Psoas muscle (tissue), 8 donors: ENCODE measurements around the gene VPS51. TPM values are rescaled to one million over a fixed set of nuclear protein-coding genes. Genes with fewer than 3 reads are reported as not detected.

Experiments
- ATAC-seq, 4 donors: fragments of 200-7000 bp; cut with Tn5 transposase; one replicate each; pipeline ENCODE4 v1.9.1; 2020; ENCODE audit warnings: moderate library complexity in 3 of 4, mild to moderate bottlenecking in 2 of 4
- DNase-seq, 2 donors: peaks; one replicate each; pipeline ENCODE4 v3.0.0-alpha.2; 2020
- H3K27ac ChIP-seq: fragments of 200-600 bp; one replicate; pipeline ENCODE4 v1.8.0; 2022
- H3K27me3 ChIP-seq, 3 donors: fragments of 200-600 bp in 1 of 3; one replicate each; pipeline versions ENCODE4 v1.6.1 to v1.8.0; 2013 to 2022; ENCODE audit warnings: low read length in 2 of 3, mild to moderate bottlenecking in 2 of 3, moderate library complexity in 1 of 3; ENCODE audit not compliant: insufficient read depth in 3 of 3
- H3K36me3 ChIP-seq, 2 donors: fragments of 200-600 bp in 1 of 2; one replicate each; pipeline versions ENCODE4 v1.6.1 to v1.8.0; 2013 to 2022; ENCODE audit warnings: low read depth in 1 of 2, mild to moderate bottlenecking in 1 of 2, moderate library complexity in 1 of 2; ENCODE audit not compliant: insufficient read depth in 1 of 2
- H3K4me1 ChIP-seq: fragments of 200-600 bp; one replicate; pipeline ENCODE4 v1.8.0; 2022
- H3K4me3 ChIP-seq: fragments of 200-600 bp; one replicate; pipeline ENCODE4 v1.8.0; 2022; ENCODE audit warnings: mild to moderate bottlenecking
- H3K9me3 ChIP-seq: fragments of 200-600 bp; one replicate; pipeline ENCODE4 v1.8.0; 2022
- CTCF ChIP-seq: fragments of 200-600 bp; IDR thresholded peaks from one replicate; pipeline ENCODE4 v1.8.0; 2022; ENCODE audit warnings: antibody characterized with exemption
- WGBS, 3 donors: extraction: QIAGEN DNeasy Blood & Tissue Kit; methylation state at CpG; one replicate each; pipeline versions ENCODE4 v1.1.6 to v1.1.7; 2013; 5-methylcytosine and 5-hydroxymethylcytosine counted together
- intact Hi-C, 2 donors: fragments of 100-400 bp; cut with DNase I; formaldehyde crosslinking; loops; one replicate each; pipeline versions ENCODE4 v1.11.0 to v1.14.2; 2022
- polyA plus RNA-seq, 3 donors: library from polyadenylated mRNA; stranded (reverse); fragments of 200-250 nt; gene quantifications; one replicate each; pipeline ENCODE4 v1.2.3, GENCODE V29; 2013
- total RNA-seq, 4 donors: library from RNA; stranded (reverse); fragmentation: NEBNext Ultra II Directional in 2 of 4; extraction: Animal tissue kit (Norgen Biotek cat#: 25700) in 2 of 4; gene quantifications; one replicate each; pipeline versions ENCODE4 v1.2.1 to v1.2.4, GENCODE V29; 2021 to 2023
- donor health status: healthy with polysubstance abuse.
- donor health status: DM: no; HTN: no; CAD: no; lungs with moderate emphysema.
- donor health status: Bipolar disorder and iron deficiency.
- donor health status: healthy.
- donor health status: DM: yes; HTN: yes; CAD: no.
- donor health status: DM: no; HTN: no; CAD: no.
- donor health status: DM: no; HTN: no; CAD: no.
- donor health status: DM: yes; HTN: yes; CAD: no.

The VPS51 gene
- total and polyA plus RNA-seq, 7 donors, result 60.3 to 110 (median 90.5) TPM

- Histone ChIP-seq H3K27ac (peak overlapping the region; percentile 90), H3K9me3 (no peaks in the 10 kb centered on the region), H3K4me1 (peaks cover 25% of the 10 kb centered on the region), H3K4me3 (peak overlapping the region; percentile 79), H3K27me3 (no peaks in the 10 kb centered on the region), H3K36me3 (peaks cover 10 to 64% of the 10 kb centered on the region in 2 donors)
- DNase-seq, result no peak
- no peak for TF ChIP-seq CTCF
- WGBS, 3 donors, result 79 to 94% (median 82%) methylated on average over 3 of the region's 3 CpGs
- intact Hi-C loops, result loop anchor here (2.0 to 5.0 kb wide), 2 partner anchors 36 to 61 kb away; partner anchors contain the start of genes CAPN1 (in 1 of the 2), CDCA5 (in 1 of the 2) and ZFPL1 (in 1 of the 2)
- no peak for ATAC-seq
Measured at GRCh38 chr11:65120831-65121230, 24.8 kb downstream of the VPS51 start.

- Histone ChIP-seq H3K27me3 (no peaks in the 10 kb centered on the region), H3K4me3 (peak overlapping the region; percentile 79), H3K9me3 (no peaks in the 10 kb centered on the region), H3K4me1 (peaks cover 19% of the 10 kb centered on the region), H3K36me3 (peaks cover 10 to 64% of the 10 kb centered on the region in 2 donors), H3K27ac (peak overlapping the region; percentile 90)
- 1 to 2% (median 2%) methylated on average over 22 of the region's 22 CpGs for WGBS, 3 donors
- TF ChIP-seq CTCF, result no peak
- intact Hi-C loops, result loop anchor here (2.0 to 5.0 kb wide), 2 partner anchors 37 to 61 kb away; partner anchors contain the start of genes CAPN1 (in 1 of the 2), CDCA5 (in 1 of the 2) and ZFPL1 (in 1 of the 2)
- ATAC-seq, result no peak
- DNase-seq, result no peak
Measured at GRCh38 chr11:65121447-65121864, 25.4 kb downstream of the VPS51 start.

- intact Hi-C loops, result loop anchor here (2.0 to 5.0 kb wide), 2 partner anchors 37 to 60 kb away; partner anchors contain the start of genes CAPN1 (in 1 of the 2), CDCA5 (in 1 of the 2) and ZFPL1 (in 1 of the 2)
- no peak for TF ChIP-seq CTCF
- 0% methylated on average over 64 of the region's 64 CpGs for WGBS, 3 donors
- DNase-seq, result peak; percentile 98 to 99
- Histone ChIP-seq H3K9me3 (no peaks in the 10 kb centered on the region), H3K4me3 (peak within 1 kb of the TSS; percentile 79), H3K27ac (peak within 1 kb of the TSS; percentile 90), H3K27me3 (no peaks in the 10 kb centered on the region), H3K36me3 (peaks cover 10 to 70% of the 10 kb centered on the region in 2 donors), H3K4me1 (peaks cover 16% of the 10 kb centered on the region)
- peak; percentile 87 to 88 (median 87) for ATAC-seq
Measured at GRCh38 chr11:65121865-65122696, 26.1 kb downstream of the VPS51 start, which contains the start of the genes FAU and MRPL49. FAU (minus strand) TSS chr11:65122134; CDS start chr11:65121813, 321 bp downstream. MRPL49 (plus strand) TSS chr11:65122321; CDS start chr11:65122347, 26 bp downstream.

- Histone ChIP-seq H3K27ac (no peak overlapping the region), H3K4me1 (peaks cover 16% of the 10 kb centered on the region), H3K27me3 (no peaks in the 10 kb centered on the region), H3K36me3 (peaks cover 6 to 77% of the 10 kb centered on the region in 2 donors), H3K9me3 (no peaks in the 10 kb centered on the region), H3K4me3 (no peak overlapping the region)
- no peak for TF ChIP-seq CTCF
- 76 to 95% (median 81%) methylated on average over 5 of the region's 5 CpGs for WGBS, 3 donors
- DNase-seq (no peak), ATAC-seq (no peak)
- intact Hi-C loops, result loop anchor here in 1 of 2 donors (5.0 kb wide), 1 partner anchor 58 kb away; the partner anchor contains the start of gene CAPN1
Measured at GRCh38 chr11:65124480-65125196, 28.6 kb downstream of the VPS51 start.
